GM18520 (cell line): ENCODE measurements around the gene LIN7B.

Experiments
- ATAC-seq: cut with Tn5 transposase; IDR thresholded peaks from one replicate; pipeline ENCODE4 v1.9.1; 2021; ENCODE audit not compliant: unreplicated experiment

Gene LIN7B

DNA sequence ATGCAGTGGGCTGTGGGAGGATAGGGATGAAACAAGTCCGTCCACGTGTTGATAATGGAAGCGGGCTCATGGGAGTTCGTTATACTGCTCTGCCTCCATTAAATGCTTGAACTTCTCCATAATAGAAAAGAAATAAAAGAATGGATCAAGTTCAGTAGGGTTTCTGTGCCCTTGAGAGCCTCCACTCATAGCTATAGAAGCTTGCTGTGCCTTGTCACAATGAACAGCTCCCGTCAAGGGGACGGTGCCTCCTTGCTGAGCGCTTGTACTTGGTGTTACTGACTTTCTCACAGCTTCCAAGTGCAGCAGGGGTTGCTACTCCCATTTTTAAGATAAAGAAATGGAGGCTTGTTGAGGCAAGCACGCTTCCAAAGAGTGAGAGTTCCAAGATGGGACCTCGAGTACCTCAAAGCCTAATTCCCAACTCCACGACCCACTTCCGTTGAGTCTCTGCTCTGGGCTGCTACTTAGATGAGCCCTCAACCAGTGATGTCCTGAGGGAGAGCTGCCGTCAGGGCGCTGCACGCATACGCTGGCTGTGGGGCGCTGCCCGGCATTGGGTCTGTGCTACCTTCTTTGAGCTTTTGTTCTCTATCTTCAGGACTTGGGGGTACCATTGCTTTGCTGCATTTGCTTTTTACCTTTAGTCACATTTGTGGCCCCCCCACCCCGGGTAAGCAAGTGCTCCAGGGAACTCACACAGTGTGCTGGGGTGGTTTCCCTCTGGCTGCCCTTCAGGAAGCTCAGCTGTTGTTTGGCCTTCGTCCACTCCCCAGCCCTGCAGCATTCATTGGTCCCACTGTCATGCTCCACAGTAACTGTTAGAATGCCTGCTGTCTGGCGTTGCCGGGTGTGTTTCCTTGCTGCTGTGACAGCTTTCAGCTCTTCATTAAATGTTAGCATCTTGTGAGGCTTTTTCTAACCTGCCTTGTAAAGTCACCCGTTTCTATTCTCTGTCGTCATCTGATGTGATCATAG, 19.4 kb upstream of the LIN7B start:
- no peak for ATAC-seq

DNA sequence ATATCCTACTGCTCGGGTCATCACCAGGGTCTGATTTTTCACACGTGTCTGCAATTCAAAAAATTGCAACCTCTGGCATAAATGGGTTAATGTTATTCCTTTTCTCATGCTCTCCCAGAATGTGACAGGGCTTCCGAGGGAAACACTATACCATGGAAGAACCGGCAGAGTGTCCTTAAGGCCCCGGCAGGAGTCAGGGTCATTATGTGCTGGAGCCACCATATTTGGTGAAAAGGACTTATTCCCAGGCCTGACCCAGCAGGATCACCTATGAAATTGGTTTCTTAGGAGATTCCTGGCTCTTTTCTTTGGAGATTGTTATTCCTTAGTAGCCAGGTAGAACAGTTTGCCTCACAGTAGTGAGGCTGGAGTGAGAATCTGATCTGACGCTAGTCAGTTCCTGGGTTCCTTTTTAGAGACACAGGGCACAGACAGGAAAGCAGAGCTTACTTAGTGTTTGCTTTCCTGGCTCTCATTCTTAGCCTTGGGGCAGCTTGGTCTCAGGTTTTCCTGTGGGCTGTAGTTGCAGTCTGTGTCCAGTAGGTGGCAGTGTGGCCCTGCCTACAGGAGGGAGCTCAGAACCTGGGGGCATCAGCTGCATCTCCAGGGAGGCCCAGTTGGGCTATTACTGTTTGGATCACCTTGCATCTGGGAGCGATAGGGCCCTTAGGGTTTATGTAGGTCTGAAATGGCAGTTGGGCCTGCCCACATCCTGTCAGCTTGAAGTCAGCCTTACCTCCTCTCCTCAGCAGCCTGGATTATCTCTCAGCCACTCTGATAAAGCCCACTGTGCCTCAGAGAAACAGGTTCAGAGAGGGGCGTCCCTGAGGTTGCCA, 16.5 kb upstream of the LIN7B start:
- no peak for ATAC-seq

DNA sequence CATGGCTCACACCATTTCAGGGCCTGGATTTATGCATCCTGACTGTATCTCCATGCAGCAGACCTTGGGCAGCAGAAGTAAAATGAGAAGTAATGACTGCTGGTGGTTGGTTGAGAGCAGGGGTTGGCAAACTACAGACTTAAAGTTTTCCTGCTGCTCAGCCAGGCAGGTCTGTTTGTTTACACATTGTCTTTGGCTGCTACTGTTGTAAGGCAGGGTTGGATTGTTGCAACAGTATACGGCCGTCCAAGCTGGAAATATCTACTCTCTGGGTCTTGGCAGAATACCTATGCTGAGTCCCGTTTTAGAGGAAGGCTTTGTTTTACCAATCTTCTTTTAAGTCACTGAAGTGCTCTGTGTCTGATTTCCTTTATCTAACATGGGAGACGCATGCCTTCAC, 15.4 kb upstream of the LIN7B start:
- no peak for ATAC-seq

DNA sequence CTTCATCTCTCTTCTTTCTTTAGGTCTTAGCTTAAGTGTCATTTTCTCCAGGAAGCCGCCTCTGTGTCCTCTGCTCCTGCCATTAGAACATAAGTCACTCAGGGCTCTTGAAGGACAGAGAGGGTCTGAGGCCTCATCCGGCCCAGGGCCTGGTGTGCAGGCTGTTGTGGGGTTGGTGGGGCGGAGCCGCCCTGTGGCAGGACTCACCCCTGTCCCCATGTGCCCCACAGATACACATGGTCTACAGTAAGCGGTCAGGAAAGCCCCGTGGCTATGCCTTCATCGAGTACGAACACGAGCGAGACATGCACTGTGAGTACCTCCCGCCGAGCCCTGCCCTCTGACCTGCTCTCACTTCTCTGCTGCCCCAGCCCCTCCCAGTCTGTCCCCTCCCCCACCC, 13.0 kb upstream of the LIN7B start:
- no peak for ATAC-seq

DNA sequence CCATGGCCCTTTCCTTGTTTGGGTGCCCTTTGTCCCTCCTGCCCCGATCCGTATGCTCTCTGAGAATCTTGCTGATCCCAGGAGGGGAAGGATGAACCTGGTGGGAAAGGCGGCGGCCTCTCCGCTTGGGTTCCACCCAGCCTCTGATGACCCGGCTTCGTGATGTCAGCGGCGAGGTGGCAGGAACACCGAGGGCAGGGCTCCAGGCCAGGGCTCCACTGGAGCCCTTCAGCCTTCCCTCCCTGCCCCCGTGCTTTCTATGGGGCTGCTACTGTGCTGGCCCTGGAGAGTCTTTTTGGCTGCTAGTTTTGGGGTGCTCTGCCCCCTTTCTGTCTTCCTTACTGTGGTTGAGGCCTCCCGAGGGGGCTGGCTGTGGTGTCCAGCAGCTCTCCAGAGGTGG, 11.9 kb upstream of the LIN7B start:
- no peak for ATAC-seq

DNA sequence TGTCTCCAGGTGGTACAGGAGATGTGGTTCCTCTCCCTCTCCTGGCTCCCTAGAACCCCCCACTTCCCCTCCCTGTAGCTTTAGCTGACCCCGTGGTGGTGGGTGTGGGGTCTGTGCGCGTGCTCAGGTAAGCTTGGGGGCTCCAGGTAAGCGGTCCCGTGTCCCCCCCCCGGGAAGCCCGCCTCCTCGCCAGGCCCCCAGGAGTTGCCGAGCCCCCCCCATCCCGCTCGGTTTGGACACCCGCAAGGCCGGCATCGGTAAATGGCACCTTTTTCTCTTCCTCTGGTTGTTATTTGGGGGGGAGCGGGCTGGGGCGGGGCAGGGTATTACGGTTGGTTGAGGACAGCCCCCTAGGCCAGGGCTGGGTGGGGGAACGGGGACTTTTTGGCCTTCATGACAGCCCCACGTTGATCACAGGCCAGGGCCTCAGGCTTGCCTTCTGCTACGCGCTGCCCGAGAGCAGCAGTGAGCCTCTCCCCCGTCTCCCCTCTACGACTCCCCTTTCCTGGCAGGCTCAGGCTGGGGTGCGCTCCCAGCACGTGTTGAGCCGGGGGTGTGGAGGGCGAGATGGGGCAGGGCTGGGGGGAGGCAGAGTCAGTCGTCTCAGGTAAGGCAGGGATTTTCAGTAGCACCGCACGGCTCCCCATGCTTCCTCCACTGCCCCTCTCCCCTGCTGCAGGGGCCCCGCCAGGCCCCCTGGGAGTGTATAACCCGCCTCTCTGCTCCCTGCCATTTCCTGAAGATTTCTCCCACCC, 10.7 kb upstream of the LIN7B start:
- no peak for ATAC-seq

DNA sequence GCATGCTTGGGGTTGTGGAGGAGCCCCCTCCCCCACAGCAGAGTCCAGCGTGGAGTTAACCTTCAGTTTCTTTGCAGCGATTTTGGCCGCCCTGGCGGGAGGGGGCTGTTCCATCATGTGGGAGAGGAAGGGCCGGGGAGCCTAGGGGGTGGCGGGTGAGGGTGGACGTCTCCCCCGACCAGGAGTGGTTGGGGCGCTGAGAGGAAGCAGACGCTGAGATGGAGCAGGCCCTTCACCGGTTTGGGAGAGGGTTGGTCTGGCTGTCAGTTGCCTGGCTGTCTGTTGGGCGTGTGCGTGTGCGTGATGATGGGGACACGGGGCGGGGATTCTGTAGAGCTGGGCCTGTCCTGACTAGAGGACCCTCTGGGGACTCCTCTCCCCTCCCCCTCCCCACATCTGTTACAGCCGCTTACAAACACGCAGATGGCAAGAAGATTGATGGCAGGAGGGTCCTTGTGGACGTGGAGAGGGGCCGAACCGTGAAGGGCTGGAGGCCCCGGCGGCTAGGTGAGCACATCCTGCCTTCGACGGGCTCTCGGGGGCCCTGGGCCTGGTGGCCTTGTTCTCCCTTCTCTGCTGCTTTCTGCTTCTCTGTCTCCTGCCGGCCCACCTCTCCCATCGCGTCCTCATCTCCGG, 9.8 kb upstream of the LIN7B start:
- ATAC-seq, result no peak

DNA sequence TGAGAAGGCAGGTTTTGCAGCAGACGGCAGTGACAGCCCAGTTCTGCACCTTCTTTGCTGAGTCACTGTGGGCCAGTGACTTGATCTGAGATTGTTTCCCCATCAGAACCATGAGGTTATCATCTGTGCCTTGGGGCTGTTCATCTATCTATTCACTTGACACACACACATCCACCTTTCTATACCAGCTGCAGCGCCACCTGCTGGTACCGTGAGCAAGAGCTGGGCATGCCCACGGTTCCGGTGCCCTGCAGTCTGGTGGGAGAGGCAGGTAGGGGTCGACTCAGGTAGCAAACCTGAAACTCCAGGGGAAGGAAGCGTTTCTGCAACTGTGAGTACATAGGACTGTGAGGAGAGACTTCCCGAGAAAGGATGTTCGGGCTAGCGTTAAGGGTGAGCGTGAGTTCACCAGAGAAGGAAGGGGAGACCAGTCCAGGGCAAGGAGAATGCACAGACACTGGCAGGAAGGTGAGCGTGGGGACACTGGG, 7.5 kb upstream of the LIN7B start:
- ATAC-seq, result no peak

DNA sequence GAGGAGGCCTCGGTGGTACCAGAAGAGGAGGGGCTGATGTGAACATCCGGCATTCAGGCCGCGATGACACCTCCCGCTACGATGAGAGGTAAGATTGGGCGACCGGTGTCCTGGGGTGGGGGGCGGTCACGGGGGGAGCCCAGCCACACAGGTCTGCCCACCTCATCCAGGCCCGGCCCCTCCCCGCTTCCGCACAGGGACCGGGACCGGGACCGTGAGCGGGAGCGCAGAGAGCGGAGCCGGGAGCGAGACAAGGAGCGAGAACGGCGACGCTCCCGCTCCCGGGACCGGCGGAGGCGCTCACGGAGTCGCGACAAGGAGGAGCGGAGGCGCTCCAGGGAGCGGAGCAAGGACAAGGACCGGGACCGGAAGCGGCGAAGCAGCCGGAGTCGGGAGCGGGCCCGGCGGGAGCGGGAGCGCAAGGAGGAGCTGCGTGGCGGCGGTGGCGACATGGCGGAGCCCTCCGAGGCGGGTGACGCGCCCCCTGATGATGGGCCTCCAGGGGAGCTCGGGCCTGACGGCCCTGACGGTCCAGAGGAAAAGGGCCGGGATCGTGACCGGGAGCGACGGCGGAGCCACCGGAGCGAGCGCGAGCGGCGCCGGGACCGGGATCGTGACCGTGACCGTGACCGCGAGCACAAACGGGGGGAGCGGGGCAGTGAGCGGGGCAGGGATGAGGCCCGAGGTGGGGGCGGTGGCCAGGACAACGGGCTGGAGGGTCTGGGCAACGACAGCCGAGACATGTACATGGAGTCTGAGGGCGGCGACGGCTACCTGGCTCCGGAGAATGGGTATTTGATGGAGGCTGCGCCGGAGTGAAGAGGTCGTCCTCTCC, 6.3 kb upstream of the LIN7B start:
- no peak for ATAC-seq

DNA sequence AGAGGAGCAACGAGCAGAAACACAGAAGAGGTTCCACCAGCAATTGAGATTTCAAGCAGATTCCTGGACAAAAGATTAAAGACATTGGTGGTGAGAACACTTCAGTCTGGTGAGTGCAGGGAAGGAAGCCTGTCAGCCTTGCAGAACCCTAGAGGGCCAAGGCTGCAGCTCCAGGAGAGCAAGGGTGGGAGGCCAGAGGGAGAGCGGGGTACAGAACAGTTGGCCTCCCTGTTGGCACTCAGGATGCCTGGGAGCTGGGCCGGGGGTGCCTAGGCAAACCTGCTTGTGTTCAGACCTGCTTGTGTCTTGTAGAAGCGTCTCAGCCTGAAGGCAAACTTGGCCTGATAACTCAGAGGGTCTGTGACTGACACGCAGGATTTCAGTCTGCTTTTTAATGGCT, 5.1 kb upstream of the LIN7B start:
- no peak for ATAC-seq

DNA sequence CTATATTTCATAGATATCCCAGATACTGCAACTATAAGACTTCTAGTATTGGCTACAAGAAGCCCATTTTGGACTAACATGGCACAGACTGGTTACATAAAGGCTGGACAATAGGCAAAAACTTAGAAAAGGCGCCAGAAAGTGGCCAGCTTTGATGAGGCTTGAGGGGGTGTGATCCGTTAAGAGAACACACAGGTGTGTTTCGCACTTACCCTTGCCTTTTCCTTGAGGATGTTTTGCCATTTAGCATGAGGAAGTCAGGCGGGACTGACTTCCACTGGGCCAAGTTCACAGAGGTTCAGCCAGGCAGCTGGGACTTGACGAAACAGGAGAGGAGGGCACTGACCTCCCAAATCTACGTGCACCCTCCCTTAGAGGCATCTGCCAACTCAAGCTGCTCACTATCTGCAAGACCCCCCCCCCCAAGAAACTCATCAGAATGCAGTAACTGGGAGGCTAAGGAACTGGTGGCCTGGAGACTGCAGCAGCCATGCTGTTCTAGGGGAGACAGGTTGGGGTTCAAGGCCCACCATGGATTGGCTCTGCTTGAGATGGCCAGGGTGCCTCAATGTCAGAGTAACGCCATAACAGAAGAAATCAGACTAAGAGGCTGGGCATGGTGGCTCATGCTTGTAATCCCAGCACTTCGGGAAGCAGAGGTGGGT, 4.5 kb upstream of the LIN7B start:
- no peak for ATAC-seq

DNA sequence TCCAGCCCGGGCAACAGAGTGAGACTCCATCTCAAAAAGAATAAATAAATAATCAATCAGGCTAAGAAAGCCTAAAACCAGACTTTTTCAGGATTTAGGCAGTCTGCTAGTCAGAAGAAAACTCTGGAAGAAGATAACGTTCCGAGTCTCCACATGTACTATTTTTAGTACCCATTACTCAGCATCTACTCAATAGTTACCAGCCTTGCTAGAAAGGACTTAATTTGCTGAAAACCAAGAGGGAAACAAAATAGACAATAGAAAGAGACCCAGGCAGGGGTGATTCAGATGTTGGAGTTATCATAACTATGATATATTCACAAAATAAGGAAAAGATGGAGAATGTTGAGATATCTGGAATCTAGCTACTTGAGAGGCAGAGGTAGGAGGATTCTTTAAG, 3.6 kb upstream of the LIN7B start:
- ATAC-seq, result no peak

DNA sequence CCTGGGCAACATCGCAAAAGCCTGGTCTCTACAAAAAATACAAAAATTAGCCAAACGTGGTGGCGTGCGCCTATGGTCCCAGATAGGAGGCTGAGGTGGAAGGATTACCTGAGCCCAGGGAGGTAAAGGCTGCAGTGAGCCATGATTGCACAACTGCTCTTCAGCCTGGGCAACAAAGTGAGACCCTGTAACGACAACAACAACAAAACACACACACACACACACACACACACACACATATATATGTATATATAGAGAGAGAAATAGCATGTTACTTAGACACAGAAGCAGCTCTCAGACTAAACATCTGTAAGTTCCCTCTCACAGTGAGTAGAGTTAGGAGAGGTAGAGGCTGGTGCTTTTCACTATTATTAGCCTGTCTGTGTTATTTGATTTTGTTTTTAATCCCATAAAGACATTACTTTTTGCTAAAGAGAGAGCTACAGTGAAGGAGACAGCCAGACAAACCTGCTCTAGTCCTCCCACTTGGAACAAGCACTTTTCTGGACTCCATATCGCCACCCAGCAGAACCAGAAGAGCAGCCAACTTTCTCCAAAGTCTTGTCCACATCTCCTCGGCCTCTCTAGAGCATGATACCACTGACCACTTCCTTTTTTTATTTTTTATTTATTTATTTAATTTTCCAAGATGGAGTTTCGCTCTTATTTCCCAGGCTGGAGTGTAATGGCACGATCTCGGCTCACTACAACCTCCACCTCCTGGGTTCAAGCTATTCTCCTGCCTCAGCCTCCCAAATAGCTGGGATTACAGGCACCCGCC, 2.8 kb upstream of the LIN7B start:
- no peak for ATAC-seq

DNA sequence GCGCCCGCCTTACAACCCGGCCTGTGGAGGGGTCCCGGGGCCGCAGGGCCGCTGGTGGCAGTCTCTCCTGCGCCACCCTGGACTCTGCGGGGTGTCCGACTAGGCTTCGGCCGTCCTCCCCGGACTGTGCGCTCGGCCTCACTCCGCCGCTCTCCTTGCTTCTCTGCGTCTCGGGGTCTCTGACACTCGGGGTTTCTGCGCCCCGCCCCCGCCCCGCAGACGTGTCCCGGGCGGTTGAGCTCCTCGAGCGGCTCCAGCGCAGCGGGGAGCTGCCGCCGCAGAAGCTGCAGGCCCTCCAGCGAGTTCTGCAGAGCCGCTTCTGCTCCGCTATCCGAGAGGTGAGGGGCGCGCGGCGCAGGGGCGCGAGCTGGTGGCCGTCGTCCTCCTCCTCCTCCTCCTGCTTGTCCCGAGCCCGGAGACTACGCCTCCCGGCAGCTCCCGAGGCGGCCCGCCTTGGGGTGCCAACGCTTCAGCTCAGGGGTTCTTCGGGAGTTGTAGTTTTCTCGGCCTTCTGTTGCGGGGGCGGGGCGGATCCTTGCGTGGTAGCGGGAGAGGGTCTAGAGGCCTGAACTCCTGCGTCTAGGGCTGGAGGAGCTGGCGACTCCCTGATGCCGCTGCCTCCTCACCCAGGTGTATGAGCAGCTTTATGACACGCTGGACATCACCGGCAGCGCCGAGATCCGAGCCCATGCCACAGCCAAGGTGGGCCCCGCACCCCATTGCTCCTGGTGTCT, 627 bp downstream of the LIN7B start:
- ATAC-seq, result no peak

DNA sequence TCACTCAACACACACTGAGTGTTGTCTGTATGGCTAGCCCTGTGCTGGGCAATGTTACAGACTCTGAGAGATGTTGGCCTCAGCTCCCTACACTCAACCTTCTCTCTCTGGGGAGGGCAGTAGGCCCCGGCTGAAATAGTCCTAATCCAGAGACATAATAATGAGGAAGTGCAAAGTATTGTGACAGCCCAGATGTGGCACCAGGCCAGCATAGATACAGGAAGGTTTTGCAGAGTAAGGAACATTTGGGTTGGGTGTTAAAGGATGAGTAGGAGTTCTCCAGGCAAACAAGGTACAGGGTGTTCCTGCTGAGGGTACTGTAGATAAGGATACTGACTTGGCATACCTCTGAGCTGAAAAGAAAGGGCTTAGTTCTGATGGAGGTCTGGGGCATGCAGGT, 2.4 kb downstream of the LIN7B start:
- no peak for ATAC-seq

DNA sequence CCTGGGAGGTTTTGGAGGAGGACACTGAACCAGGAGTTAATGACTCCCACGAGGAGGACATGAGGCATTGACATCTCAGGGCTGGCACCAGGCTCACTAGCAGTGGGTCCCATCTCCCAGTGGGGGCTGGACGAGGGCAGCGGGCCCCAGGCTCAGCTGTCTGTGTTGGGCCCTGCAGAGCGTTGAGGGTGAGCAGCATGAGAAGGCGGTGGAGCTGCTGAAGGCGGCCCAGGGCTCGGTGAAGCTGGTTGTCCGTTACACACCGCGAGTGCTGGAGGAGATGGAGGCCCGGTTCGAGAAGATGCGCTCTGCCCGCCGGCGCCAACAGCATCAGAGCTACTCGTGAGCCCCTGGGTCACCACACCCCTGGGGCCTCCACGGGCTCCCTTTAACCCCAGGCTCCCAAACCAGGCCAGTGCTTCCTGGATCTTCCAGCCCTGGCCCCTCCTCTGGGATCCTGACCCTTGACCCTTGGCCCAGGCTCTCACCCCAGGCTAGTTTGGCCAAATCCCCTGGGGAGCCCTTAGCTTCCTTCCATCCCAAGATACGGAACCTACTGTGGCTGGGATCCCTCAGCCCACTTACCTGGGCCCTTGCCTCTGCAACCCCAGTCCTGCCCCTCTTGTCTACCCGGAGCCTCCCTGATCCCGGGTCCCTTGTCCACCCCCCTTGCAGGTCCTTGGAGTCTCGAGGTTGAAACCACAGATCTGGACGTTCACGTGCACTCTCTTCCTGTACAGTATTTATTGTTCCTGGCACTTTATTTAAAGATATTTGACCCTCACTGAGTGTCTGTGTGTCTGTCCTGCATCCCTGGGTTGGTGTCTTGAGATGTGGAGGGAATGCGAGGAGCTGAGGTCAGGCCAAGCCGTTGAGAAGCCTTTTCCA, 3.8 kb downstream of the LIN7B start:
- no peak for ATAC-seq
